HG02588 (cell line): ENCODE measurements around the gene C17orf107.

Experiments used
- ATAC-seq: cut with Tn5 transposase; IDR thresholded peaks from one replicate; pipeline ENCODE4 v1.9.1; 2021; ENCODE audit warnings: mild to moderate bottlenecking, moderate library complexity; ENCODE audit not compliant: unreplicated experiment

Gene C17orf107

DNA sequence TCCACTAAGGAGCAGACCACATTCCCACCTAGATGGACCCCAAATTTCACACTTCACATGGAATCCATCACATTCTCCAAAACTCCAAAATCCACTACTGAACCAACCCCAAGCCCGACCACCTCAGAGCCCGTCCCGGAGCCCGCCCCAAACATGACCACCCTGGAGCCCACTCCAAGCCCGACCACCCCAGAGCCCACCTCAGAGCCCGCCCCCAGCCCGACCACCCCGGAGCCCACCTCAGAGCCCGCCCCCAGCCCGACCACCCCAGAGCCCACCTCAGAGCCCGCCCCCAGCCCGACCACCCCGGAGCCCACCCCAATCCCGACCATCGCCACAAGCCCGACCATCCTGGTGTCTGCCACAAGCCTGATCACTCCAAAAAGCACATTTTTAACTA is 34.3 kb downstream of the C17orf107 start:
- no peak for ATAC-seq

DNA sequence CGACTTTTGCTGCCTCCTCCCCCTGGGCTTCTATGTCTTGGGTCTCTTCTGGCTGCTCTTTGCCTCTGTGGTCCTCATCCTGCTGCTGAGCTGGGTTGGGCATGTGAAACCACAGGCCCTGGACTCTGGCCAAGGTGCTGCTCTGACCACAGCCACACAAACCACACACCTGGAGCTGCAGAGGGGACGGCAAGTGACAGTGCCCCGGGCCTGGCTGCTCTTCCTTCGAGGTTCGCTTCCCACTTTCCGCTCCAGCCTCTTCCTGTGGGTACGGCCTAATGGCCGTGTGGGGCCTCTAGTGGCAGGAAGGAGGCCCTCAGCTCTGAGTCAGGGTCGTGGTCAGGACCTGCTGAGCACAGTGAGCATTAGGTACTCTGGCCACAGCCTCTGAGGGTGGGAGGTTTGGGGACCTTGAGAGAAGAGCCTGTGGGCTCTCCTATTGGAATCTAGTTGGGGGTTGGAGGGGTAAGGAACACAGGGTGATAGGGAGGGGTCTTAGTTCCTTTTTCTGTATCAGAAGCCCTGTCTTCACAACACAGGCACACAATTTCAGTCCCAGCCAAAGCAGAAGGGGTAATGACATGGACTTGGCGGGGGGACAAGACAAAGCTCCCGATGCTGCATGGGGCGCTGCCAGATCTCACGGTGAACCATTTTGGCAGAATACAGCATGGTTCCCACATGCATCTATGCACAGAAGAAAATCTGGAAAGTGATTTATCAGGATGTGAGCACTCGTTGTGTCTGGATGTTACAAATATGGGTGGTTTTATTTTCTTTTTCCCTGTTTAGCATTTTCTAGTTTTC is 35.0 kb downstream of the C17orf107 start:
- no peak for ATAC-seq

DNA sequence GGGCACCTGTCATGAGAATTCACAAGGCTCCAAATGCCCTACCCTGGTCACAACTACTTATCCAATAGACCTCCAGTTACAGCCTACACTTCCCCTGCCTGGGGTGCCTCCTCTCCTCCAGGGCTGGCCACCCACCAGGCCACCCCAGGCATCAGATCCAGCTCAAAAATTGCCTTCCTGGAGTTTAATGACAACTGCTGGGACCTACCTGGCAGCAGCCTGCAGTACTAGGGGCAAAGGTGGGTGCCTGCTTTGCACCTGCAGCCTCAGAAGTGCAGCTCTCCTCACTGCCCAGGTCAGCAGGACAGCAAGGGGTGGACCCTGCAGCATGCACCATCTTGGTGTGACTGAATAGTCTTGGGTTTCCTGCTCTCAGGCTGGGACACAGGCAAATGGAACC is 36.3 kb downstream of the C17orf107 start:
- ATAC-seq = no peak

DNA sequence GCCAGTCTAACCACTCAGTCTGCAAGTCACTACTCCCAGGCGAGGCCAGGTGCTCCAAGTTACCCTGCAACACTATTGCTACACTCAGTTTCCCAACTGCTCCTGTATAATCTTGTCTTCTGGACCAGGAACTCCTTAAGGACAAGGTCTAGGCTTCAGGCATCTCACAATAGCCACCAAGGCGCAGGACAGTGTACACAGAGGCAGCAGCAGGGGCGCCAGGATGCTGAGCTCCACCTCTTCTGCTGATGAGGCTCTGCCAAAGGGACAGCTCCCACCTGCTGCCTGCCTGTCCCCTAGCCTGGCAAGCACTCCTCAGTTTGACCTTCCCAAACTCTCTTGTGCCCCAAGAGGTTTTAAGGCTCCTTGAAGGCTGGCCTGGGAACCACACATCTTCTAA is 37.1 kb downstream of the C17orf107 start:
- ATAC-seq = no peak

DNA sequence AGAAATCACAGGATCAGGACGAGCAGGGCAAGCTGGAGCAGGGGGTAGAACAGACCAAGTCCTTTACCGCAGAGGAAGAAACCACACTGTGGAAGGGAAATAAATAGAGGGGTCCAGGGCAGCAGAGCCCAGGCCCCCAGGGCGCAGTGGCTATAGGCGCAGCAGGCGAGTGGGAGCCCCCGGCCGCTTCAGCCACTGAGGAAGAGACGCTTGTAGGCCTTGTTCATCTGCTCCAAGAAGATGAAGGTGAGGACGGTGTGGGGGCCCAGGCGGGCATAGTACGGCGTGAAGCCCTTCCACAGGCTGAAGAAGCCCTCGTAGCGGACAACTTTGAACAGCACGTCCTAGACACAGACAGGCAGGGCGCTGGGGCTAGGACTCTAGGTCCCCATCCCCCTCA is 38.2 kb downstream of the C17orf107 start:
- ATAC-seq = no peak

DNA sequence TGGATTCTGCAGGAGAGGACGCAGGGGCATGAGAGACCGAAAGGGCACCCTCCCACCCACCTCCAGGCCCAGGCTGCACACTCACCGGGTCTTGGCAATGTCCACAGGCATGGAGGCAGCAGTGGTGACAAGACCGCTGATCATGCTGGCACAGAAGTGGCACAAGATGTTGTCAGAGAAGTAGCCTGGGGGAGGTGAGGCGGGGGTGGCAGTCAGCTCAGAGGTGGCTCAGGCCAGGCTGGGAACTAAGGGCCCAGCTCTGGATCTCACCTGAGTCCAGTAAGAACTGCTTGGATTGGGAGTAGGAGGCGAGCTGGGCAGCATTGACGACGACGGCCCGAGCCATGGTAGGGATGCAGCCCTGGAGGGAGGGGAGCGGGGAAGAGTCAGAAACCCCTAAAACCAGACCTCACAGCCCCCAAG is 38.7 kb downstream of the C17orf107 start:
- ATAC-seq = no peak

DNA sequence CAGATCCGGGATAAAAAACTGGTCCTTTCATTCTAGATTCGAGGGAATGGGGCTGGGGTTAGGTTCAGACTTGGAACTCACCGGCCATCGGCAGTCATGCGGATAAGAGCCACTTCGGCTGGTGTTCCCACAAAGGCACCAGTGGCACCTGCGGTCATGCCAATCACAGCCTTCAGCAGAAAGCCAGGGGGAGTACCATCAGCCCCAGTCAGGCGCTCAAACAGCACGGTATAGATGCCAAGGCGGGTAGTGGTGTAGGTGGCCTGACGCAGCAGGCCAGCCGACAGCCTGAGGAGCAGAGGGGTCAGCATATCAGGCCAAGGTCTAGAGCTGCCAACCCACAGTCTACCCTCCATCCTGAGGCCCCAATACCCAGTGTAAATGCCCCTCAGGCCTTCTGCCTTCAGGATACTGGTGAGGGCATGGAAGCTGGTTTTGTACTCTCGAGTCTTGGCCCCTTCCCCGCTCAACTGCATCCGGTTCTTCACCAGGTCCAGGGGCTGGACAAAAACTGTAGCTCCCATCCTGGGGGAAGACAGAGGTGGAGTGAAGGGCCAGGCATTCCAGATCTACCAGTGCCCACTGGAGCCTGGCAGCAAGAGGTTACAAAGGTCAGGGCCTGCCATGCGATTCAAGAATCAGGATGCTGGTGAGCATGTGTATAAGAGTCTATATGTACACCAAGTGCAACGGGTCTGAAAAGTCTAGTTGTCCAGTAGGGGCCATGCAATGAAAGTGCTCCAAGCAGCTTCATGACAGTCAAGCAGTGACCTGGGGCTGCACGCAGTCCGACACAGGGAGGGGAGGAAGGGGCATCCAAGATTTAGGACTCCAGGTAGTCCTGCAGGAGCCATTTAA is 39.6 kb downstream of the C17orf107 start:
- ATAC-seq = no peak

DNA sequence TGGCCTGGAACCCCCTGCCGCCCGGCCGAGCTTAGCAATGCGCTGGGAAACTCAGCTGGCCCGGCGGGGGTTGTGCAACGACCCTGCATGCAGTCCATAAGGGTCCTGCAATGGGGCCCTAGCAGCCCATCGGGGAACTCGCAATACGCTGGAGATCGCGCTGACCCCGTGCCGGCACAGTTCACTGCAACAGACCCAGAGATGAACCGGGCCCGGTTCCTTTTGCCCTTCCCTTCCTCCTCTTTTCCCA is 40.1 kb downstream of the C17orf107 start:
- peak; percentile 14 for ATAC-seq

DNA sequence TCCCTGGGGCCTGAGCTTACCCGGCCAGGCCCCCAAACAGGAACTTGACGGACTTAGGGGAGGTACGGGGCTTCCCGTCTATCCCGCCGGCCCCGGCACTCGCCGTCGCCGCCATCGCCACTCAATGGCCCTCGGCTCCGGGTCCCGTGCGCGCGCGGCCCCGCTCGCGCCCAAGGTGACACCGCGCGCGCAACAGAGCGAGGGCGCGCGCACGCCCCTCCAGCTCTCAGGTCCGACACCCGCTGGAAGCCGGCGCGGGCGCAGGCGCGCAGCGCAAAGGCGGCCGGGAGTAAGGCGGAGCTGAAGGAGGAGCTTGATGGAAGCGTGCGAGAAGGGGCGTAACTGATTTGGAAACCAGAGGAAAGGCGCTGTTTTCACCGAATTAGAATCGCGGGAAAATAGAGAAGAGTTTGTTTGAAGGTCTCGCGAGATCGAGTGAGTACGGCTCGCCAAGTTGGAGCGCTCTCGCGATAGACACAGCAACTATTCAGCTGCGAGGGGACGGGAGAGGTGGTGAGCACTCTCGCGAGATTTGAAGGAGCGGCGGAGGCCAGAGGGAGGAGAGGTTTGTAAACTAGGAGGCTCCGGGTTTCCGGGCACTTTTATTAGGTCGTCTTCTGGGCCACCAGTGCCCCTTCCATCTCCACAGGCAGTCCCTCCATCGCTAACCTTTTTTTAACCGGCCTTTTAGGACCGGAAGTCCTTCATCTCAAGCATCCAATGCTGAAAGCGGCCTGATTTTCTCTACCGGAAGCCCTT is 40.6 kb downstream of the C17orf107 start, which contains the start of the genes RNF167 and SLC25A11:
TSS of gene RNF167 (plus strand) at position 473 of the 759 bp plus-strand sequence. CDS start 642 bp downstream, outside the sequence.
TSS of gene SLC25A11 (minus strand) at position 251 of the 759 bp plus-strand sequence. CDS start at position 115, 136 bp downstream.
- peak; percentile 70 for ATAC-seq

DNA sequence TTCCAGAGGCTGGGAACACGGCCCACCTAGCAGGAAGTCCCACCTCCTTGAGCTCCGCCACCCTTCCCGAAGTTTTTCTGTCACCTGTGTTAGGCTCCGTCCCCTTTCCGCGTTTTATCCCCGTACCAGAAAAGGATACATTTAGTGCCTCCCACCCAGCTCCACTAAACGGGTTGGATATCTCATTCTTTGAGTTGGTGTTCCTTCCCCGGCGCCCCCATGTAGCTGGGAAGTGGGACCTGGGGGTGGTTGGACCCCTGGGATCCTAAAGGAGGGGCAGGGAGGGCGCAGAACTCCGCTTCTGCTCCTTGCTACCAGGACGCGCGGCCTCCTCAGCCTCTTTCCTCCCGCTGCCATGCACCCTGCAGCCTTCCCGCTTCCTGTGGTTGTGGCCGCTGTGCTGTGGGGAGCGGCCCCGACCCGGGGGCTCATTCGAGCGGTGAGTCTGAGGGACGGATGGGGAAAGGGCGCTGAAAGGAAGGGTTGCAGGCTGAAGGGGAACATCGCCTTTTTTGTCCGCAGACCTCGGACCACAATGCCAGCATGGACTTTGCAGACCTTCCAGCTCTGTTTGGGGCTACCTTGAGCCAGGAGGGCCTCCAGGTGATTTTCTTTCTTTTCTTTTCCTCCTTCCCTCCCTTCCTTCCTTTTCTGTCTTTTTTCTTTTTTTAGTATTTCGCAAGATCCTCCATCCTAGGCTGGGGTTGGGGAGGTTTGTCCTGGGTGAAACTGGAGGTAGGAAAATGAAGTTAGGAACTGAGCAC is 41.4 kb downstream of the C17orf107 start:
- peak; percentile 7 for ATAC-seq

DNA sequence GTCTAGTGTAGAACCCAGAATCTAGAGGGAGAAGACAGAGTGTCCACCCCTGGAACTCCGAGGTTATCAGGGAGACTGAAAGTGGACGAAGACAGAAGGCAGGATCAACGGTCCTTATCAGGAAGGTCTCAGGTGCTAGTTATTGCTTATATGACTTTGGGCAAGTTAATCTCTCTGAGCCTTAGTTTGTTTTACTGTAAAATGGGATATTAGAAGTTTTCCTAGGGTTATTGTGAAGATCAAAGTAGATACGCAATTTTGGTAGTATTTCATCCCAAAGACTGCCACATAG is 41.9 kb downstream of the C17orf107 start:
- no peak for ATAC-seq

DNA sequence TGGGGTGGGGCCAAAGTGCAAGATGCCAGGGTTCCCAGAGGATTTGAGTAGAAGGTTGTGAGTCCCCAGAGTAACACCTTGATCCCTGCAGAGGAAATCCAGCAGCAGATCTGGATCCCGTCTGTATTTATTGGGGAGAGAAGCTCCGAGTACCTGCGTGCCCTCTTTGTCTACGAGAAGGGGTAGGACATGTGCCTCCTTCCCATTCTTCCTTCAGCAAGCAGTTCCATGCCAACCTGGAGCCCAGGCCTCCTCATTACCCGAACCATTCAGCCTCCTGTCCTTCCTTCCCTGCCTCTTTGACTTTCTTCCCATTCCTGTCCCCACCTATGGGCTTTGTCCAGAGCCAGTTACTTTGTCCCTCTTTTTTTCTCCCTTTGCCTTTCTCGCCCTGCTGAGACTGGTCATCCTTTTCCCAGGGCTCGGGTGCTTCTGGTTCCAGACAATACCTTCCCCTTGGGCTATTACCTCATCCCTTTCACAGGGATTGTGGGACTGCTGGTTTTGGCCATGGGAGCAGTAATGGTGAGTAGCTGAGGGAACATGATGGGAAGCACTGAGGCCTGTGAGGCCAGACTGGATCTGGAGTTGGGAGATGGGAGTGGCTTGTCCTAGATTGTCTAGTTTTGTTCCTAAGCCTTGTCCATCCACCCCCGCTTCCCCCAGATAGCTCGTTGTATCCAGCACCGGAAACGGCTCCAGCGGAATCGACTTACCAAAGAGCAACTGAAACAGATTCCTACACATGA is 43.6 kb downstream of the C17orf107 start:
- no peak for ATAC-seq

DNA sequence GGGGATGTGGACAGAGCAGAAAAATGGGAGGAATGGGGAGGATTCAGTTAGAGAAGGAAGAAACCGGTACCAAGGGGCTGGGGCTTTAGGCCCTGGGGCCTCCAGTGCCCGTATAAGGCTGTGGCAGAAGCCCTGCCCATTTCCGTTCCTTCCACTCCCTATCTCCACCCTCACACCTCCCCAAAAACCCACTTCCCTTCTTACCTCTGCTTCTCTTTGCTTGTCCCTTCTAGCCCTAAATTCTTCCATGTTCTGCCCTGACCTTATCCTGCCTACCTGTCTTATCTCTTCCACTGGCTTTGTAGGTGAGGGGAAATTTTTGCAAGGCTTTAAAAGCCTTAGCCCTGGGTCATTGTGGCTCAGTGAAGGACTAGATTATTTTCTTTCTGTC is 44.8 kb downstream of the C17orf107 start:
- no peak for ATAC-seq

DNA sequence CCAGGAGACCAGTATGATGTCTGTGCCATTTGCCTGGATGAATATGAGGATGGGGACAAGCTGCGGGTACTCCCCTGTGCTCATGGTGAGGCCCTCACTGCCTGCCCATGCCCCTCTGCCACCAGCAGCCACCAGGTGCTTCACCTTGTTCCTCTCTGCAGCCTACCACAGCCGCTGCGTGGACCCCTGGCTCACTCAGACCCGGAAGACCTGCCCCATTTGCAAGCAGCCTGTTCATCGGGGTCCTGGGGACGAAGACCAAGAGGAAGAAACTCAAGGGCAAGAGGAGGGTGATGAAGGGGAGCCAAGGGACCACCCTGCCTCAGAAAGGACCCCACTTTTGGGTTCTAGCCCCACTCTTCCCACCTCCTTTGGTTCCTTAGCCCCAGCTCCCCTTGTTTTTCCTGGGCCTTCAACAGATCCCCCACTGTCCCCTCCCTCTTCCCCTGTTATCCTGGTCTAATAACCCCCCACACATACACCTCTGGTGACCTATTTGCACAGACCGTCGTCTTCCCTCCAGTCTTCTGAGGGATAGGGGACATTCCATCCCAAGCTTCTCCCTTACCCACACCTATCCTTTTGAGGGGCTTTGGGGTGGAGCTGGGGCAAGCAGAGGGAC is 45.3 kb downstream of the C17orf107 start:
- no peak for ATAC-seq

DNA sequence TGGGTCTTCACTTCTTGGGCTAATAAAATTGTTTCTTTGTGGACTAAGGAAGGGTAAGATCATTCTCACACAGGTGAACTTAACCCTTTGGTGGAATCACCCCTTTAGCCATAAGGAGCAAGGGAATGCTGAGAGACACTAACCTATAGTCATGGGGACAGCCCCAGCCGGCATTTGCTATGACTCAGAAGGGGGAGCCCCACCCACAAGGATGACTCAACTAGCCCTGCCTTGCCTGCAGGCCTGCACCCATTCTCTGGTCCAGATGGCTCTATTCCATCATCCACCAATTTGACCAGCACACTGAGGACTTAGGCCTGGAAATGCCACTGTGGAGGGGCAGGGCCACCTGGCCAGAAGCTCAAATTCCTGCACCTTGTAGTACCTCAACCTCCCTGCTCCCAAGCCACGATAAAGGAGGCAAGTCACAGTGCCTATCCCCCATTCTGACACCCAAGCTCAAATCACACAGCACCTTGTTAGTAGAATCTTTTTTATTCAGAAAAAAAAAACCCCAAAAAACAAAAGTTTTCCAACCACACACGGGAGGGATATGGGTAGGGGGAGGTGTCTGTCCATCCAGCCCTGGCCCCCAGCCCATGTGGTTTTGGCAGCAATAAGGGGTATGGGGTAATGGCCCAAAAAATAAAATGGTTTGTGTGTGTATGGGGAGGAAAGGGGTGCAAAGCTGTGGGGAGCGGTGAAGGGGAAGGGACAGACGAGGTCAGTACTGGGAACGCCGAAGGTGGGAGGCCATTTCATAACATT is 46.0 kb downstream of the C17orf107 start:
- no peak for ATAC-seq

DNA sequence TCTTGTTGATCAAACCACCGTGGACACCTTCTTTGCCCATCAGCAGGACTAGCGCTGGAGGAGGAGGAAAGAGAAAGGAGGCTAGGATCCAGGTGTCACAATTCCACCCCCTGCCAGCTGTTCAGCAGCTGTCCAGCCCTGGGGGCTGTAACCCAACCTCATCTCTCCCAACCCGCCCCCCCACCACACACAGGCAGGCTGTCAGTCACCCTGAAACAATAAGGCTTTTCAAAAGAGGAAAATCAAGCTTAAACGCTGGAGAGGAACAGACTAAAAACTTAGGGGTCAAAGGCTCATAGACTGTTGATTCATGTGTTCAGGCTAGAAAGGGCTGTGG is 46.6 kb downstream of the C17orf107 start:
- no peak for ATAC-seq

DNA sequence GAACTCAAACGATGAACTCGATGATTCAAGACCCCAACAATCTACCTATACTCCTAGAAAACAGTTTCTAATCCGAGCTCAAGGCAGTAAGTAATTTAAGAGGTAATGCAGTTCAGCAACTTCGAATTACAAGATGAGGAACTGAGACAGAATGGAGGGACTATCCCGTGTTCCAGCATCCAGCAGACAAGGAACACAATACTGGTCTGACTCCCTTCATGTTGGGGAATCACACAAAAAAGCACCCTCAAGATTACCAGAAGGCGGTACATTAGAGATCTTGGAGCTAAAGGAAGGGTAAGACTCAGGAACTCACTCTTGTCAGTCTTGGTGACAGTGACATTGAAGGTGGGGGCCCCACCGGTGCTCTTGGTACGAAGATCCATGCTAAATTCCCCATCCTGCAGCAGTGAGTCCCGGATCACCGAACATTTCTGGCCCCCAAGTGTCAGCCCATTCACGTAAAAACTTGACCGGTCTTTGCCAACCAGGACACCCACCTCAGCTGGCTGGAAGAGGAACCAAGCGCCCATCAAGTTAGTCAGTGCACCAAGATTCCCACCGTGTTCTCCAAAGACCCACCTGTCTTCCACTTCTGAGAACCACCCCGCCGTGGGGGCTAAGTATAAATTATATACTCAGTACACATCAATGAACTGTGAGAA is 47.1 kb downstream of the C17orf107 start:
- no peak for ATAC-seq

DNA sequence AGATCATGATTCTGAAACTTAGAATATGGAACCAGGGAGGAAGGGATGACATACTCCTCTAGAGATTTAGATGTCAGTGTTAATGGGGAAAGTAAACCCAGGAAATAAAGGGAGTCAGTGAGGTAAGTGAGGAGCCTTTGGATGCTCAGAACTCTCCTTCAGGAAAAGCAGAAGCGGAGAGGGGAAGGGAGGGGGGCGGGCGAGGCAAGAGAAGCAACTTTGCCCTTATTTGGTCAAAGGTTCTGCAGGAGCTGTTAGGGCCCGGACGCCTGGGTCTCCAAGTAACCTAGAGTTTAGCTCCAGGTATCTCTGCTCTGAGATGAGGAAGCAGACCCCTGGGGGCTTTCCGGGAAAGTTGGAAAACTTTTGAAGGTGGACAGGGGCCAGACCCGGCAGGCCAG is 47.7 kb downstream of the C17orf107 start:
- ATAC-seq = no peak
